IMR-90 (cell line): Measurements from ENCODE around the gene BEGAIN. TPM values are rescaled to one million over a fixed set of nuclear protein-coding genes. Genes with fewer than 3 reads are reported as not detected.

Source experiments
- ATAC-seq: fragments of 200-7000 bp; cut with Tn5 transposase; 2 replicates; pipeline ENCODE4 v1.9.1; 2020; ENCODE audit warnings: low read depth, mild to moderate bottlenecking, moderate library complexity
- BruUV-seq: library from RNA; stranded (reverse); fragments of 400-500 nt; replicated peaks from 2 replicates; lab custom pipeline; 2021; lab: Mats Ljungman, UMichigan
- CTCF ChIA-PET: fragments of 300-600 bp; formaldehyde crosslinking; extraction: SDS; loops from one replicate; lab custom pipeline; 2021; ENCODE audit warnings: antibody characterized with exemption; lab: Yijun Ruan, JAX
- POLR2A ChIA-PET: fragments of 300-600 bp; sonication (Branson Sonifier 250); formaldehyde crosslinking; loops from one replicate; lab custom pipeline; 2022; ENCODE audit warnings: antibody characterized with exemption; ENCODE audit not compliant: unreplicated experiment; lab: Charles Lee
- DNase-seq: peaks from one replicate; pipeline ENCODE4 v3.0.0; 2013
- H2AFZ ChIP-seq: replicated peaks from 2 replicates; pipeline ENCODE3; 2013; ENCODE audit warnings: low read length, mild to moderate bottlenecking; ENCODE audit not compliant: poor library complexity
- H2AK5ac ChIP-seq: 2 replicates; pipeline ENCODE4 v1.6.1; 2013; ENCODE audit warnings: low read depth, low read length, inconsistent platforms
- H2AK9ac ChIP-seq: replicated peaks from 2 replicates; pipeline ENCODE3; 2013; ENCODE audit warnings: mild to moderate bottlenecking, low read depth, low read length, moderate library complexity; ENCODE audit not compliant: poor library complexity
- H2BK120ac ChIP-seq: 2 replicates; pipeline ENCODE4 v1.6.1; 2013; ENCODE audit warnings: low read depth, low read length, inconsistent platforms
- H2BK15ac ChIP-seq: 3 replicates; pipeline ENCODE4 v1.6.1; 2013; ENCODE audit warnings: low read depth, low read length, inconsistent platforms
- H2BK20ac ChIP-seq: 2 replicates; pipeline ENCODE4 v1.6.1; 2013; ENCODE audit warnings: low read depth, mild to moderate bottlenecking, inconsistent platforms, low read length, moderate library complexity
- H2BK5ac ChIP-seq: 2 replicates; pipeline ENCODE4 v1.6.1; 2013; ENCODE audit warnings: mild to moderate bottlenecking, low read depth, low read length, inconsistent platforms; ENCODE audit not compliant: poor library complexity, severe bottlenecking
- H3K14ac ChIP-seq: replicated peaks from 2 replicates; pipeline ENCODE4 v1.6.1; 2013; ENCODE audit warnings: low read depth, low read length, inconsistent platforms
- H3K18ac ChIP-seq: 2 replicates; pipeline ENCODE4 v1.6.1; 2013; ENCODE audit warnings: low read depth, low read length, control low read depth
- H3K23ac ChIP-seq: 2 replicates; pipeline ENCODE4 v1.6.1; 2013; ENCODE audit warnings: low read depth, low read length, inconsistent platforms
- H3K27ac ChIP-seq: 2 replicates; pipeline ENCODE4 v1.5.1; 2013; ENCODE audit warnings: mild to moderate bottlenecking, control low read depth, low read length; ENCODE audit not compliant: insufficient read depth
- H3K27me3 ChIP-seq: 2 replicates; pipeline ENCODE4 v1.6.1; 2013; ENCODE audit warnings: low read length; ENCODE audit not compliant: control insufficient read depth, insufficient read depth
- H3K36me3 ChIP-seq: 2 replicates; pipeline ENCODE4 v1.6.1; 2013; ENCODE audit warnings: low read length, mixed read lengths; ENCODE audit not compliant: control insufficient read depth, insufficient read depth
- H3K4ac ChIP-seq: 2 replicates; pipeline ENCODE4 v1.6.1; 2013; ENCODE audit warnings: low read depth, low read length, inconsistent platforms
- H3K4me1 ChIP-seq: 2 replicates; pipeline ENCODE4 v1.6.1; 2013; ENCODE audit warnings: low read length, mixed read lengths; ENCODE audit not compliant: control insufficient read depth, insufficient read depth
- H3K4me2 ChIP-seq: 2 replicates; pipeline ENCODE4 v1.6.1; 2013; ENCODE audit warnings: low read depth, mild to moderate bottlenecking, control low read depth, low read length, moderate library complexity
- H3K4me3 ChIP-seq: 2 replicates; pipeline ENCODE4 v1.5.1; 2013; ENCODE audit warnings: low read depth, mild to moderate bottlenecking, control low read depth, low read length, moderate library complexity; ENCODE audit not compliant: insufficient read depth
- H3K56ac ChIP-seq: 2 replicates; pipeline ENCODE4 v1.6.1; 2013; ENCODE audit warnings: low read length, inconsistent platforms; ENCODE audit not compliant: insufficient read depth; ENCODE audit errors: extremely low read depth
- H3K79me1 ChIP-seq, 2 experiments: 2 replicates each; pipeline ENCODE4 v1.6.1; 2013; ENCODE audit warnings: low read length in 2 of 2, inconsistent platforms in 1 of 2, low read depth in 1 of 2
- H3K9ac ChIP-seq: 2 replicates; pipeline ENCODE4 v1.6.1; 2013; ENCODE audit warnings: low read depth, low read length, control low read depth
- H3K9me1 ChIP-seq: 2 replicates; pipeline ENCODE4 v1.6.1; 2013; ENCODE audit warnings: low read length, inconsistent platforms; ENCODE audit not compliant: insufficient read depth
- H3K9me3 ChIP-seq: 2 replicates; pipeline ENCODE4 v1.6.1; 2013; ENCODE audit warnings: low read length; ENCODE audit not compliant: control insufficient read depth, insufficient read depth
- H4K20me1 ChIP-seq: 2 replicates; pipeline ENCODE4 v1.6.1; 2013; ENCODE audit warnings: low read length, inconsistent platforms; ENCODE audit not compliant: insufficient read depth
- H4K5ac ChIP-seq: 2 replicates; pipeline ENCODE4 v1.6.1; 2013; ENCODE audit warnings: mild to moderate bottlenecking, low read depth, low read length, control low read depth
- H4K8ac ChIP-seq, 2 experiments: 2 replicates each; pipeline ENCODE4 v1.6.1; 2013; ENCODE audit warnings: low read depth in 2 of 2, low read length in 2 of 2, control low read depth in 1 of 2, inconsistent platforms in 1 of 2
- H4K91ac ChIP-seq: 2 replicates; pipeline ENCODE4 v1.6.1; 2013; ENCODE audit warnings: low read depth, low read length, inconsistent platforms; ENCODE audit not compliant: insufficient read depth
- CHD1 ChIP-seq: IDR thresholded peaks from 2 replicates; pipeline ENCODE4 v1.6.1; 2012; ENCODE audit warnings: low read depth, low read length, improper control_type of control experiment
- MAZ ChIP-seq: IDR thresholded peaks from 2 replicates; pipeline ENCODE4 v1.6.1; 2012; ENCODE audit warnings: low read depth, mild to moderate bottlenecking, low read length, improper control_type of control experiment, moderate library complexity, borderline replicate concordance
- RFX5 ChIP-seq: IDR thresholded peaks from 2 replicates; pipeline ENCODE4 v1.8.0; 2012; ENCODE audit warnings: low read depth, mild to moderate bottlenecking, low read length, moderate library complexity
- SMC3 ChIP-seq: fragments of 150-350 bp; IDR thresholded peaks from 2 replicates; pipeline ENCODE4 v1.6.1; 2016; ENCODE audit warnings: low read depth, mild to moderate bottlenecking, antibody characterized with exemption, low read length, moderate library complexity
- whole genome bisulfite sequencing, 2 experiments: methylation state at CpG; one replicate each; pipeline versions ENCODE4 v1.1.5 to v1.1.7; 2013; ENCODE audit warnings: missing lambda C conversion rate in 2 of 2; ENCODE audit not compliant: insufficient read length in 1 of 2; ENCODE audit errors: extremely low coverage in 2 of 2; 5-methylcytosine and 5-hydroxymethylcytosine counted together
- dilution Hi-C: fragments of 300-500 bp; cut with HindIII; formaldehyde crosslinking; loops from one replicate; pipeline ENCODE4 v1.14.3; 2018; ENCODE audit warnings: low sequenced_read_pairs; ENCODE audit not compliant: unreplicated experiment
- in situ Hi-C: fragments of 300-500 bp; cut with MboI; formaldehyde crosslinking; loops from 3 replicates; pipeline ENCODE4 v1.14.3; 2019; ENCODE audit warnings: low sequenced_read_pairs, inconsistent platforms, mixed read lengths
- intact Hi-C: fragments of 100-400 bp; cut with micrococcal nuclease; formaldehyde crosslinking; loops from 2 replicates; pipeline ENCODE4 v1.10.0; 2022
- polyA plus RNA-seq, 3 experiments: library from polyadenylated mRNA; depleted of rRNA; stranded (reverse); fragments of >200 nt; gene quantifications; 2 replicates each; pipeline ENCODE4 v1.2.3, GENCODE V29; 2012; ENCODE audit warnings: low replicate concordance in 1 of 3
- total RNA-seq: library from RNA; depleted of rRNA; stranded (reverse); fragments of >200 nt; gene quantifications from 2 replicates; pipeline ENCODE4 v1.2.3, GENCODE V29; 2012

BEGAIN gene
- total and polyA plus RNA-seq, 2 of the 4 experiments (the other 2 are of a cell fraction), result 0.18 to 0.99 TPM

- H3K4me3 ChIP-seq, result no peak overlapping the region
- H3K79me1 ChIP-seq, result no peaks in the 10 kb centered on the region
- H3K9me1 ChIP-seq, result no peaks in the 10 kb centered on the region
- H4K5ac ChIP-seq, result no peak overlapping the region
- no peak overlapping the region for H2AK5ac ChIP-seq
- no peak overlapping the region for H4K8ac ChIP-seq
- no peak overlapping the region for H3K4ac ChIP-seq
- no peaks in the 10 kb centered on the region for H3K36me3 ChIP-seq
- intact Hi-C loops, result no loop called here
- in situ Hi-C loops, result no loop called here
- H3K27me3 ChIP-seq, result peaks cover 68% of the 10 kb centered on the region
- H3K23ac ChIP-seq, result no peak overlapping the region
- H2AK9ac ChIP-seq, result no peak overlapping the region
- no peak overlapping the region for H3K4me2 ChIP-seq
- no peak for ATAC-seq
- 33% methylated on average over 2 of the region's 8 CpGs; no CpG with 5 or more reads in 1 of the 2 experiments for WGBS, 2 experiments
- DNase-seq, result no peak
- H3K4me1 ChIP-seq, result no peaks in the 10 kb centered on the region
- TF ChIP-seq CHD1, result no peak
- TF ChIP-seq MAZ, result no peak
- TF ChIP-seq SMC3, result no peak
- no peak for TF ChIP-seq RFX5
- no peak overlapping the region for H2BK5ac ChIP-seq
- ChIA-PET POLR2A (no interaction called here), CTCF (no interaction called here)
- H3K14ac ChIP-seq, result no peak overlapping the region
- H4K91ac ChIP-seq, result no peak overlapping the region
- no peak overlapping the region for H2BK120ac ChIP-seq
- H4K20me1 ChIP-seq, result no peaks in the 10 kb centered on the region
- H3K9ac ChIP-seq, result no peak overlapping the region
- no peak overlapping the region for H2BK15ac ChIP-seq
- dilution Hi-C loops, result no loop called here
- H3K18ac ChIP-seq, result no peak overlapping the region
- H3K56ac ChIP-seq, result no peak overlapping the region
- H2AFZ ChIP-seq, result peak overlapping the region; percentile 37
- H3K9me3 ChIP-seq, result peaks cover 2% of the 10 kb centered on the region
- no TSS peak for BruUV-seq
- no peak overlapping the region for H3K27ac ChIP-seq
- H2BK20ac ChIP-seq, result no peak overlapping the region
Observed at GRCh38 chr14:100622224-100622623, 35.0 kb upstream of the BEGAIN start.
